Adrenal gland (tissue), 5 donors: Measurements from ENCODE around the gene LRP1B.

Source experiments
- CTCF ChIP-seq, 6 experiments: fragments of 450-650 bp in 4 of 6; fragments of 200-600 bp in 2 of 6; sonication (generic) in 1 of 6; IDR thresholded peaks; 1 replicate in 5 of 6; 2 replicates in 1 of 6; pipeline versions ENCODE4 v1.5.1 to v1.8.0; 2016 to 2021; ENCODE audit warnings: antibody characterized with exemption in 6 of 6, mild to moderate bottlenecking in 2 of 6, moderate library complexity in 1 of 6
- POLR2A ChIP-seq, 2 donors: fragments of 450-650 bp; IDR thresholded peaks; one replicate each; pipeline ENCODE4 v1.6.1; 2017; ENCODE audit warnings: antibody characterized with exemption in 2 of 2, mild to moderate bottlenecking in 2 of 2, moderate library complexity in 1 of 2
- donor health status: DM: no; HTN: no; CAD: no.

- no peak for TF ChIP-seq CTCF (IDR thresholded peaks at IDR 0.05)
- no peak for TF ChIP-seq POLR2A (IDR thresholded peaks at IDR 0.05)
These were observed 612.9 kb downstream of the LRP1B start for GRCh38 chr2:141517852-141518421.
